Uterus (tissue), 2 donors: ENCODE results near the gene NADK.
A peak's percentile ranks its signal among the peaks of the same experiment; 100 is the strongest.

Experiments used
- POLR2A ChIP-seq, 2 donors: fragments of 450-650 bp; IDR thresholded peaks; one replicate each; pipeline ENCODE4 v1.6.1; 2016; ENCODE audit warnings: antibody characterized with exemption in 2 of 2, mild to moderate bottlenecking in 1 of 2, moderate library complexity in 1 of 2
- TF ChIP-seq, protein P1 (sequence below), 4 experiments: fragments of 200-600 bp in 2 of 4; fragments of 450-650 bp in 2 of 4; sonication (generic) in 2 of 4; IDR thresholded peaks; one replicate each; pipeline ENCODE4 v1.5.1; 2016 to 2019; ENCODE audit warnings: antibody characterized with exemption in 4 of 4, mild to moderate bottlenecking in 2 of 4, moderate library complexity in 1 of 4

GRCh38 chr1:1745651-1746565 lies 32.4 kb downstream of the NADK start:
- TF ChIP-seq, protein P1, sequence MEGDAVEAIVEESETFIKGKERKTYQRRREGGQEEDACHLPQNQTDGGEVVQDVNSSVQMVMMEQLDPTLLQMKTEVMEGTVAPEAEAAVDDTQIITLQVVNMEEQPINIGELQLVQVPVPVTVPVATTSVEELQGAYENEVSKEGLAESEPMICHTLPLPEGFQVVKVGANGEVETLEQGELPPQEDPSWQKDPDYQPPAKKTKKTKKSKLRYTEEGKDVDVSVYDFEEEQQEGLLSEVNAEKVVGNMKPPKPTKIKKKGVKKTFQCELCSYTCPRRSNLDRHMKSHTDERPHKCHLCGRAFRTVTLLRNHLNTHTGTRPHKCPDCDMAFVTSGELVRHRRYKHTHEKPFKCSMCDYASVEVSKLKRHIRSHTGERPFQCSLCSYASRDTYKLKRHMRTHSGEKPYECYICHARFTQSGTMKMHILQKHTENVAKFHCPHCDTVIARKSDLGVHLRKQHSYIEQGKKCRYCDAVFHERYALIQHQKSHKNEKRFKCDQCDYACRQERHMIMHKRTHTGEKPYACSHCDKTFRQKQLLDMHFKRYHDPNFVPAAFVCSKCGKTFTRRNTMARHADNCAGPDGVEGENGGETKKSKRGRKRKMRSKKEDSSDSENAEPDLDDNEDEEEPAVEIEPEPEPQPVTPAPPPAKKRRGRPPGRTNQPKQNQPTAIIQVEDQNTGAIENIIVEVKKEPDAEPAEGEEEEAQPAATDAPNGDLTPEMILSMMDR (IDR thresholded peaks at IDR 0.05), result peak in 2 of 4 experiments; percentile 59 to 83
- TF ChIP-seq POLR2A (IDR thresholded peaks at IDR 0.05), result peak; percentile 9 to 48
